Right atrium auricular region (tissue), 2 donors: Measurements from ENCODE around the gene FNDC7. TPM values are rescaled to one million over a fixed set of nuclear protein-coding genes. Genes with fewer than 3 reads are reported as not detected.

Experiments
- DNase-seq: peaks from one replicate; pipeline ENCODE4 v3.0.0-alpha.2; 2019; ENCODE audit warnings: low spot score
- H3K27ac ChIP-seq, 2 donors: fragments of 200-600 bp; sonication (generic); 1 replicate in 1 of 2; 2 replicates in 1 of 2; pipeline ENCODE4 v1.5.1; 2016 to 2019
- H3K27me3 ChIP-seq, 2 donors: fragments of 200-600 bp; sonication (generic); one replicate each; pipeline versions ENCODE4 v1.5.1 to v1.6.0; 2017 to 2019
- H3K36me3 ChIP-seq: fragments of 200-600 bp; sonication (generic); one replicate; pipeline ENCODE4 v1.5.1; 2016
- H3K4me1 ChIP-seq, 2 donors: fragments of 200-600 bp; sonication (generic); one replicate each; pipeline versions ENCODE4 v1.5.1 to v1.6.0; 2017 to 2019
- H3K4me3 ChIP-seq, 2 donors: fragments of 200-600 bp; sonication (generic); 1 replicate in 1 of 2; 2 replicates in 1 of 2; pipeline ENCODE4 v1.5.1; 2017 to 2019; ENCODE audit warnings: mild to moderate bottlenecking in 1 of 2, moderate library complexity in 1 of 2
- H3K9me3 ChIP-seq, 2 donors: fragments of 200-600 bp; sonication (generic); one replicate each; pipeline ENCODE4 v1.5.1; 2019
- CTCF ChIP-seq, 2 donors: fragments of 200-600 bp; sonication (generic); IDR thresholded peaks; one replicate each; pipeline ENCODE4 v1.5.1; 2019; ENCODE audit warnings: antibody characterized with exemption in 2 of 2
- total RNA-seq, 2 donors: library from RNA; depleted of rRNA; stranded (reverse); fragments of >200 nt; gene quantifications; one replicate each; pipeline ENCODE4 v1.1.0, GENCODE V29; 2016

Gene FNDC7
- total RNA-seq, 2 donors from 2014 or later: not detected

GRCh38 chr1:108668777-108669176, 43.9 kb upstream of the FNDC7 start:
- Histone ChIP-seq H3K4me3 (no peak overlapping the region), H3K36me3 (no peaks in the 10 kb centered on the region), H3K9me3 (no peaks in the 10 kb centered on the region), H3K27me3 (no peaks in the 10 kb centered on the region), H3K27ac (no peak overlapping the region), H3K4me1 (no peaks in the 10 kb centered on the region)
- no peak for DNase-seq
- no peak for TF ChIP-seq CTCF (IDR thresholded peaks at IDR 0.05)

GRCh38 chr1:108669679-108670078, 43.0 kb upstream of the FNDC7 start:
- Histone ChIP-seq H3K4me1 (no peaks in the 10 kb centered on the region), H3K9me3 (no peaks in the 10 kb centered on the region), H3K4me3 (no peak overlapping the region), H3K36me3 (no peaks in the 10 kb centered on the region), H3K27ac (no peak overlapping the region), H3K27me3 (no peaks in the 10 kb centered on the region)
- TF ChIP-seq CTCF (IDR thresholded peaks at IDR 0.05): no peak
- DNase-seq: no peak

GRCh38 chr1:108670131-108670773, 42.5 kb upstream of the FNDC7 start:
- H3K4me1 ChIP-seq: no peaks in the 10 kb centered on the region
- no peak overlapping the region for H3K27ac ChIP-seq
- no peak for TF ChIP-seq CTCF (IDR thresholded peaks at IDR 0.05)
- no peak for DNase-seq
- H3K36me3 ChIP-seq: no peaks in the 10 kb centered on the region
- H3K27me3 ChIP-seq: no peaks in the 10 kb centered on the region
- H3K4me3 ChIP-seq: no peak overlapping the region
- H3K9me3 ChIP-seq: no peaks in the 10 kb centered on the region

GRCh38 chr1:108671143-108671542, 41.6 kb upstream of the FNDC7 start:
- no peaks in the 10 kb centered on the region for H3K9me3 ChIP-seq

GRCh38 chr1:108678706-108679105, 34.0 kb upstream of the FNDC7 start:
- no peak for TF ChIP-seq CTCF (IDR thresholded peaks at IDR 0.05)
- DNase-seq: no peak
- Histone ChIP-seq H3K27me3 (no peaks in the 10 kb centered on the region), H3K9me3 (no peaks in the 10 kb centered on the region), H3K36me3 (no peaks in the 10 kb centered on the region), H3K4me1 (no peaks in the 10 kb centered on the region), H3K4me3 (no peak overlapping the region), H3K27ac (no peak overlapping the region)

More at GRCh38 chr1:108671143-108671542, 41.6 kb upstream of the FNDC7 start:
- no peak for DNase-seq
- H3K27me3 ChIP-seq: no peaks in the 10 kb centered on the region
- no peak overlapping the region for H3K27ac ChIP-seq
- H3K4me1 ChIP-seq: no peaks in the 10 kb centered on the region
- no peak for TF ChIP-seq CTCF (IDR thresholded peaks at IDR 0.05)
- H3K36me3 ChIP-seq: no peaks in the 10 kb centered on the region
- H3K4me3 ChIP-seq: no peak overlapping the region
